ENCODE results near the gene TRPM8.

The TRPM8 gene

GRCh38 chr2:233999182-233999581, 82.0 kb downstream of the TRPM8 start:
- no peak for DNase-seq (ENCODE audit: low read depth in 1 of 2, low spot score in 1 of 2)
- Histone ChIP-seq H3K27ac (replicated peaks) (no peak overlapping the region), H3K27me3 (ENCODE audit: insufficient read depth, poor library complexity, severe bottlenecking) (peaks cover 6% of the 10 kb centered on the region), H3K4me3 (replicated peaks; ENCODE audit: insufficient read depth, low read length) (no peak overlapping the region)
- TF ChIP-seq CTCF (IDR thresholded peaks at IDR 0.05; ENCODE audit: insufficient read depth, low read length) (no peak), REST (IDR thresholded peaks at IDR 0.05; ENCODE audit: insufficient replicate concordance, low read depth) (no peak), GABPA (IDR thresholded peaks at IDR 0.05; ENCODE audit: low read depth) (no peak), POLR2AphosphoS5 (IDR thresholded peaks at IDR 0.05; ENCODE audit: low read depth) (no peak), SPI1 (IDR thresholded peaks at IDR 0.05; ENCODE audit: borderline replicate concordance, low read depth) (no peak)

GRCh38 chr2:234001380-234002160, 84.4 kb downstream of the TRPM8 start:
- TF ChIP-seq POLR2AphosphoS5 (IDR thresholded peaks at IDR 0.05; ENCODE audit: low read depth), result no peak
- TF ChIP-seq REST (IDR thresholded peaks at IDR 0.05; ENCODE audit: insufficient replicate concordance, low read depth), result no peak
- TF ChIP-seq SPI1 (IDR thresholded peaks at IDR 0.05; ENCODE audit: borderline replicate concordance, low read depth), result no peak
- TF ChIP-seq GABPA (IDR thresholded peaks at IDR 0.05; ENCODE audit: low read depth), result no peak
- TF ChIP-seq CTCF (IDR thresholded peaks at IDR 0.05; ENCODE audit: insufficient read depth, low read length), result no peak
- no peak overlapping the region for H3K27ac ChIP-seq (replicated peaks)
- peaks cover 9% of the 10 kb centered on the region for H3K27me3 ChIP-seq (ENCODE audit: insufficient read depth, poor library complexity, severe bottlenecking)
- no peak for DNase-seq (ENCODE audit: low read depth in 1 of 2, low spot score in 1 of 2)
- H3K4me3 ChIP-seq (replicated peaks; ENCODE audit: insufficient read depth, low read length), result no peak overlapping the region

- Histone ChIP-seq H3K4me3 (replicated peaks; ENCODE audit: insufficient read depth, low read length) (no peak overlapping the region), H3K27me3 (ENCODE audit: insufficient read depth, poor library complexity, severe bottlenecking) (peaks cover 9% of the 10 kb centered on the region), H3K27ac (replicated peaks) (no peak overlapping the region)
- TF ChIP-seq CTCF (IDR thresholded peaks at IDR 0.05; ENCODE audit: insufficient read depth, low read length) (no peak), REST (IDR thresholded peaks at IDR 0.05; ENCODE audit: insufficient replicate concordance, low read depth) (no peak), GABPA (IDR thresholded peaks at IDR 0.05; ENCODE audit: low read depth) (no peak), POLR2AphosphoS5 (IDR thresholded peaks at IDR 0.05; ENCODE audit: low read depth) (no peak), SPI1 (IDR thresholded peaks at IDR 0.05; ENCODE audit: borderline replicate concordance, low read depth) (no peak)
- no peak for DNase-seq (ENCODE audit: low read depth in 1 of 2, low spot score in 1 of 2)
These were observed 85.1 kb downstream of the TRPM8 start for GRCh38 chr2:234002281-234002680.

Measured in HL-60 (cell line).